ENCODE results near the gene GAP43.
A peak's percentile ranks its signal among the peaks of the same experiment; 100 is the strongest.

The GAP43 gene

GRCh38 chr3:115662356-115662755 is 39.0 kb downstream of the GAP43 start:
- DNase-seq (ENCODE audit: low spot score): no peak

- no peak for DNase-seq (ENCODE audit: low spot score)
These were observed 40.1 kb downstream of the GAP43 start for GRCh38 chr3:115663414-115663813.

GRCh38 chr3:115666081-115666480 is 42.8 kb downstream of the GAP43 start:
- no peak for DNase-seq (ENCODE audit: low spot score)

GRCh38 chr3:115666920-115667737 is 43.8 kb downstream of the GAP43 start:
- no peak for DNase-seq (ENCODE audit: low spot score)

GRCh38 chr3:115667738-115668065 is 44.4 kb downstream of the GAP43 start:
- DNase-seq (ENCODE audit: low spot score): no peak

GRCh38 chr3:115670911-115671310 is 47.6 kb downstream of the GAP43 start:
- DNase-seq (ENCODE audit: low spot score): no peak

GRCh38 chr3:115671761-115672455 is 48.6 kb downstream of the GAP43 start:
- DNase-seq (ENCODE audit: low spot score): no peak

GRCh38 chr3:115673881-115674280 is 50.6 kb downstream of the GAP43 start:
- no peak for DNase-seq (ENCODE audit: low spot score)

- DNase-seq (ENCODE audit: low spot score): no peak
These were observed 53.0 kb downstream of the GAP43 start for GRCh38 chr3:115676336-115676735.

- no peak for DNase-seq (ENCODE audit: low spot score)
These were observed 57.6 kb downstream of the GAP43 start for GRCh38 chr3:115680803-115681345.

- no peak for DNase-seq (ENCODE audit: low spot score)
These were observed 58.4 kb downstream of the GAP43 start for GRCh38 chr3:115681736-115682135.

- DNase-seq (ENCODE audit: low spot score): no peak
These were observed 60.0 kb downstream of the GAP43 start for GRCh38 chr3:115683305-115683704.

GRCh38 chr3:115683773-115684172 is 60.5 kb downstream of the GAP43 start:
- DNase-seq (ENCODE audit: low spot score): no peak

GRCh38 chr3:115685097-115685496 is 61.8 kb downstream of the GAP43 start:
- no peak for DNase-seq (ENCODE audit: low spot score)

- DNase-seq (ENCODE audit: low spot score): no peak
These were observed 64.4 kb downstream of the GAP43 start for GRCh38 chr3:115687721-115688120.

GRCh38 chr3:115688418-115688817 is 65.1 kb downstream of the GAP43 start:
- DNase-seq (ENCODE audit: low spot score): no peak

- DNase-seq (ENCODE audit: low spot score): no peak
These were observed 66.6 kb downstream of the GAP43 start for GRCh38 chr3:115689928-115690327.

GRCh38 chr3:115691964-115692363 is 68.7 kb downstream of the GAP43 start:
- no peak for DNase-seq (ENCODE audit: low spot score)

GRCh38 chr3:115692887-115693524 is 69.7 kb downstream of the GAP43 start:
- DNase-seq (ENCODE audit: low spot score): peak; percentile 71

GRCh38 chr3:115693868-115694267 is 70.6 kb downstream of the GAP43 start:
- no peak for DNase-seq (ENCODE audit: low spot score)

- no peak for DNase-seq (ENCODE audit: low spot score)
These were observed 71.8 kb downstream of the GAP43 start for GRCh38 chr3:115695090-115695489.

- no peak for DNase-seq (ENCODE audit: low spot score)
These were observed 74.1 kb downstream of the GAP43 start for GRCh38 chr3:115697263-115698053.
